Activated T-cell treated with anti-CD3 and anti-CD28 coated beads, Interleukin-2, amount 50 U/mL, for 48 hours (primary cell): ENCODE results near the gene SCAMP2.
"Not testable (repeated sequence)": the region's sequence is repeated elsewhere in the genome, so short reads cannot be mapped to it uniquely, and the experiment has no call there.

Experiments used
- DNase-seq, 2 experiments: peaks; one replicate each; pipeline ENCODE4 v3.0.0-alpha.2; 2020

Gene SCAMP2

GRCh38 chr15:74873036-74873755 lies at the start of gene SCAMP2:
TSS of gene SCAMP2 (minus strand) at chr15:74873365. CDS start at chr15:74873255, 110 bp downstream.
- peak; percentile 93 for DNase-seq

- DNase-seq, result no peak
Observed at GRCh38 chr15:74920456-74920855, 47.3 kb upstream of the SCAMP2 start.

- no peak for DNase-seq
Observed at GRCh38 chr15:74917676-74918075, 44.5 kb upstream of the SCAMP2 start.

- not testable (repeated sequence) for DNase-seq
Observed at GRCh38 chr15:74913799-74914198, 40.6 kb upstream of the SCAMP2 start.

GRCh38 chr15:74913041-74913440 lies 39.9 kb upstream of the SCAMP2 start:
- no peak for DNase-seq

- DNase-seq, result no peak
Observed at GRCh38 chr15:74908635-74909034, 35.5 kb upstream of the SCAMP2 start.

- DNase-seq, result no peak
Observed at GRCh38 chr15:74907163-74907870, 34.2 kb upstream of the SCAMP2 start.

GRCh38 chr15:74906450-74907162 lies 33.4 kb upstream of the SCAMP2 start, which contains the start of gene FAM219B:
TSS of gene FAM219B (minus strand) at chr15:74906851. CDS start at chr15:74906800, 51 bp downstream.
- peak; percentile 87 to 89 for DNase-seq

- peak in 1 of 2 experiments; percentile 62 for DNase-seq
Observed at GRCh38 chr15:74906067-74906449, 32.9 kb upstream of the SCAMP2 start.

GRCh38 chr15:74904190-74904805 lies 31.1 kb upstream of the SCAMP2 start:
- no peak for DNase-seq

- DNase-seq, result no peak
Observed at GRCh38 chr15:74903676-74904075, 30.5 kb upstream of the SCAMP2 start.

- no peak for DNase-seq
Observed at GRCh38 chr15:74902295-74903075, 29.3 kb upstream of the SCAMP2 start.

GRCh38 chr15:74901612-74902063 lies 28.5 kb upstream of the SCAMP2 start:
- peak; percentile 67 to 76 for DNase-seq

GRCh38 chr15:74897300-74897701 lies 24.1 kb upstream of the SCAMP2 start:
- DNase-seq, result no peak

GRCh38 chr15:74896316-74896715 lies 23.2 kb upstream of the SCAMP2 start:
- DNase-seq, result no peak

- no peak for DNase-seq
Observed at GRCh38 chr15:74895830-74896229, 22.7 kb upstream of the SCAMP2 start.

GRCh38 chr15:74894383-74894782 lies 21.2 kb upstream of the SCAMP2 start:
- DNase-seq, result not testable (repeated sequence)

- DNase-seq, result no peak
Observed at GRCh38 chr15:74893627-74894026, 20.5 kb upstream of the SCAMP2 start.

- DNase-seq, result no peak
Observed at GRCh38 chr15:74892931-74893330, 19.8 kb upstream of the SCAMP2 start.

- DNase-seq, result no peak
Observed at GRCh38 chr15:74892313-74892712, 19.1 kb upstream of the SCAMP2 start.

- DNase-seq, result no peak
Observed at GRCh38 chr15:74891469-74891868, 18.3 kb upstream of the SCAMP2 start.

- no peak for DNase-seq
Observed at GRCh38 chr15:74890665-74890960, 17.4 kb upstream of the SCAMP2 start.
